Measurements from ENCODE around the gene ACTN2.

DNA sequence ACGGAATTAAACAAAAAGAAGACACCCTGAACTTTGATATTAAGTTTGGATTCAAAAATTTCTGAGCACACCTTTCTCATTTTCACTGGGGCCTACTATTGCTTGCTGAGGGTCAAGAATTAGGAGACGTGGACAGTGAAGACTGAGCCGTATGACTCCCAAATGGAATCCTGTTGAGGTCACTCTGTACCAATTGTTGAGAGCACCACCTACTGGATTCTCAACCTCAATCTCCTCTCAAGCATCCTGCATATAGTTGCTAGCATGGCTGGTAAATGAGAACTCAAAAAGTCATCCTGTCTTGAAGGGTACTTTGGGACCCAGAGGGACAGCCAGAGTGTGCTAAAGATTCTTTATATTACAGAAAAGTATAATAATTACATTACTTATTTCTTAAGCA, 88.6 kb downstream of the ACTN2 start:
- TF ChIP-seq, protein P1, sequence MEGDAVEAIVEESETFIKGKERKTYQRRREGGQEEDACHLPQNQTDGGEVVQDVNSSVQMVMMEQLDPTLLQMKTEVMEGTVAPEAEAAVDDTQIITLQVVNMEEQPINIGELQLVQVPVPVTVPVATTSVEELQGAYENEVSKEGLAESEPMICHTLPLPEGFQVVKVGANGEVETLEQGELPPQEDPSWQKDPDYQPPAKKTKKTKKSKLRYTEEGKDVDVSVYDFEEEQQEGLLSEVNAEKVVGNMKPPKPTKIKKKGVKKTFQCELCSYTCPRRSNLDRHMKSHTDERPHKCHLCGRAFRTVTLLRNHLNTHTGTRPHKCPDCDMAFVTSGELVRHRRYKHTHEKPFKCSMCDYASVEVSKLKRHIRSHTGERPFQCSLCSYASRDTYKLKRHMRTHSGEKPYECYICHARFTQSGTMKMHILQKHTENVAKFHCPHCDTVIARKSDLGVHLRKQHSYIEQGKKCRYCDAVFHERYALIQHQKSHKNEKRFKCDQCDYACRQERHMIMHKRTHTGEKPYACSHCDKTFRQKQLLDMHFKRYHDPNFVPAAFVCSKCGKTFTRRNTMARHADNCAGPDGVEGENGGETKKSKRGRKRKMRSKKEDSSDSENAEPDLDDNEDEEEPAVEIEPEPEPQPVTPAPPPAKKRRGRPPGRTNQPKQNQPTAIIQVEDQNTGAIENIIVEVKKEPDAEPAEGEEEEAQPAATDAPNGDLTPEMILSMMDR (IDR thresholded peaks at IDR 0.05; ENCODE audit: low read depth, low read length) = peak; percentile 33
- TF ChIP-seq POLR2A (IDR thresholded peaks at IDR 0.05; ENCODE audit: extremely low read depth, insufficient read length) = no peak
